NCI-H2107 (cell line): ENCODE measurements around the gene CUTA.
"Not testable (repeated sequence)": the region's sequence is repeated elsewhere in the genome, so short reads cannot be mapped to it uniquely, and the experiment has no call there.

ENCODE experiments used
- DNase-seq: peaks from one replicate; lab custom pipeline; 2025; lab: John Stamatoyannopoulos, UW

Gene CUTA

GRCh38 chr6:33405386-33405940, 12.4 kb downstream of the CUTA start:
- DNase-seq: no peak

- DNase-seq: no peak
Measured at GRCh38 chr6:33404884-33405283, 13.0 kb downstream of the CUTA start.

GRCh38 chr6:33399881-33400280, 18.0 kb downstream of the CUTA start:
- DNase-seq: not testable (repeated sequence)

- not testable (repeated sequence) for DNase-seq
Measured at GRCh38 chr6:33398601-33399000, 19.3 kb downstream of the CUTA start.

GRCh38 chr6:33397541-33397940, 20.4 kb downstream of the CUTA start:
- no peak for DNase-seq

- no peak for DNase-seq
Measured at GRCh38 chr6:33392979-33393378, 24.9 kb downstream of the CUTA start.

- DNase-seq: no peak
Measured at GRCh38 chr6:33392595-33392948, 25.3 kb downstream of the CUTA start.

GRCh38 chr6:33391922-33392594, 25.8 kb downstream of the CUTA start:
- no peak for DNase-seq

GRCh38 chr6:33391278-33391921, 26.5 kb downstream of the CUTA start, which contains the start of gene KIFC1:
Gene KIFC1, plus strand, starts transcription at chr6:33391823. Its CDS starts 163 bp downstream, at chr6:33391986.
- peak; percentile 96 for DNase-seq

GRCh38 chr6:33390767-33391277, 27.1 kb downstream of the CUTA start:
- no peak for DNase-seq

- no peak for DNase-seq
Measured at GRCh38 chr6:33390173-33390572, 27.7 kb downstream of the CUTA start.

GRCh38 chr6:33384581-33385020, 33.3 kb downstream of the CUTA start:
- DNase-seq: no peak

- no peak for DNase-seq
Measured at GRCh38 chr6:33383427-33384185, 34.3 kb downstream of the CUTA start.

GRCh38 chr6:33380272-33380981, 37.5 kb downstream of the CUTA start:
- DNase-seq: no peak

GRCh38 chr6:33379184-33379583, 38.7 kb downstream of the CUTA start:
- not testable (repeated sequence) for DNase-seq

GRCh38 chr6:33377171-33377570, 40.7 kb downstream of the CUTA start:
- no peak for DNase-seq

- no peak for DNase-seq
Measured at GRCh38 chr6:33375143-33375671, 42.7 kb downstream of the CUTA start.

GRCh38 chr6:33373960-33374910, 43.7 kb downstream of the CUTA start:
- DNase-seq: no peak

- DNase-seq: no peak
Measured at GRCh38 chr6:33372526-33373123, 45.3 kb downstream of the CUTA start.

- DNase-seq: not testable (repeated sequence)
Measured at GRCh38 chr6:33371901-33372300, 46.0 kb downstream of the CUTA start.
